Gastrocnemius medialis (tissue), 4 donors: ENCODE measurements around the gene MAPKAP1. TPM values are rescaled to one million over a fixed set of nuclear protein-coding genes. Genes with fewer than 3 reads are reported as not detected.

ENCODE experiments used
- ATAC-seq, 2 donors: fragments of 150-250 bp; one replicate each; pipeline ENCODE4 v1.9.1; 2016
- DNase-seq, 2 donors: peaks; one replicate each; pipeline ENCODE4 v3.0.0-alpha.2; 2019
- H3K27ac ChIP-seq, 4 donors: fragments of 200-600 bp; sonication (generic); 1 replicate in 1 of 4; 2 replicates in 3 of 4; pipeline ENCODE4 v1.5.1; 2016 to 2018; ENCODE audit warnings: mild to moderate bottlenecking in 2 of 4, moderate library complexity in 1 of 4
- H3K27me3 ChIP-seq, 3 donors: fragments of 200-600 bp; sonication (generic) in 2 of 3; 1 replicate in 1 of 3; 2 replicates in 2 of 3; pipeline versions ENCODE4 v1.5.1 to v1.6.0; 2016 to 2019; ENCODE audit warnings: mild to moderate bottlenecking in 1 of 3, moderate library complexity in 1 of 3
- H3K36me3 ChIP-seq, 2 donors: fragments of 200-600 bp; sonication (generic) in 1 of 2; one replicate each; pipeline ENCODE4 v1.5.1; 2017 to 2018
- H3K4me1 ChIP-seq, 2 donors: fragments of 200-600 bp; sonication (generic) in 1 of 2; one replicate each; pipeline ENCODE4 v1.5.1; 2016 to 2017; ENCODE audit warnings: mild to moderate bottlenecking in 2 of 2
- H3K4me3 ChIP-seq, 4 donors: fragments of 200-600 bp; sonication (generic) in 3 of 4; 1 replicate in 1 of 4; 2 replicates in 3 of 4; pipeline ENCODE4 v1.5.1; 2016 to 2019; ENCODE audit warnings: mild to moderate bottlenecking in 2 of 4
- H3K9me3 ChIP-seq, 3 donors: fragments of 200-600 bp; sonication (generic) in 2 of 3; 1 replicate in 1 of 3; 2 replicates in 2 of 3; pipeline ENCODE4 v1.5.1; 2016 to 2019
- POLR2A ChIP-seq, 2 donors: fragments of 450-650 bp; IDR thresholded peaks; one replicate each; pipeline ENCODE4 v1.6.1; 2017; ENCODE audit warnings: antibody characterized with exemption in 2 of 2, mild to moderate bottlenecking in 2 of 2, moderate library complexity in 2 of 2
- in situ Hi-C, 4 donors: fragments of 200-750 bp; cut with MboI; loops; one replicate each; pipeline versions ENCODE4 v1.15.0 to v1.8.0; 2017; ENCODE audit warnings: low sequenced_read_pairs in 4 of 4
- intact Hi-C: fragments of 100-400 bp; cut with DNase I; formaldehyde crosslinking; loops from one replicate; pipeline ENCODE4 v1.15.1; 2023; ENCODE audit warnings: low total_unique reads
- total RNA-seq, 4 donors: library from RNA; depleted of rRNA; stranded (reverse); fragments of >200 nt; gene quantifications; one replicate each; pipeline versions ENCODE4 v1.1.0 to v1.2.3, GENCODE V29; 2016
- TF ChIP-seq, protein P1 (sequence below), 5 experiments: fragments of 450-650 bp in 3 of 5; fragments of 200-600 bp in 2 of 5; sonication (generic) in 2 of 5; IDR thresholded peaks in 4 of 5; conservative IDR thresholded peaks in 1 of 5; 1 replicate in 4 of 5; 2 replicates in 1 of 5; pipeline ENCODE4 v1.5.1; 2016 to 2019; ENCODE audit warnings: antibody characterized with exemption in 5 of 5, mild to moderate bottlenecking in 3 of 5, moderate library complexity in 3 of 5

MAPKAP1 gene
- total RNA-seq, 4 donors from 2014 or later: 58.2 to 123 (median 104) TPM

GRCh38 chr9:125475385-125475784, 231.6 kb downstream of the MAPKAP1 start:
- in situ Hi-C loops: no loop called here
- Histone ChIP-seq H3K9me3 (no peaks in the 10 kb centered on the region), H3K4me3 (no peak overlapping the region), H3K27ac (no peak overlapping the region), H3K36me3 (no peaks in the 10 kb centered on the region), H3K4me1 (no peaks in the 10 kb centered on the region), H3K27me3 (no peaks in the 10 kb centered on the region)
- DNase-seq (no peak), ATAC-seq (no peak)
- intact Hi-C loops: no loop called here
- TF ChIP-seq, protein P1, sequence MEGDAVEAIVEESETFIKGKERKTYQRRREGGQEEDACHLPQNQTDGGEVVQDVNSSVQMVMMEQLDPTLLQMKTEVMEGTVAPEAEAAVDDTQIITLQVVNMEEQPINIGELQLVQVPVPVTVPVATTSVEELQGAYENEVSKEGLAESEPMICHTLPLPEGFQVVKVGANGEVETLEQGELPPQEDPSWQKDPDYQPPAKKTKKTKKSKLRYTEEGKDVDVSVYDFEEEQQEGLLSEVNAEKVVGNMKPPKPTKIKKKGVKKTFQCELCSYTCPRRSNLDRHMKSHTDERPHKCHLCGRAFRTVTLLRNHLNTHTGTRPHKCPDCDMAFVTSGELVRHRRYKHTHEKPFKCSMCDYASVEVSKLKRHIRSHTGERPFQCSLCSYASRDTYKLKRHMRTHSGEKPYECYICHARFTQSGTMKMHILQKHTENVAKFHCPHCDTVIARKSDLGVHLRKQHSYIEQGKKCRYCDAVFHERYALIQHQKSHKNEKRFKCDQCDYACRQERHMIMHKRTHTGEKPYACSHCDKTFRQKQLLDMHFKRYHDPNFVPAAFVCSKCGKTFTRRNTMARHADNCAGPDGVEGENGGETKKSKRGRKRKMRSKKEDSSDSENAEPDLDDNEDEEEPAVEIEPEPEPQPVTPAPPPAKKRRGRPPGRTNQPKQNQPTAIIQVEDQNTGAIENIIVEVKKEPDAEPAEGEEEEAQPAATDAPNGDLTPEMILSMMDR (IDR thresholded peaks at IDR 0.05 in 4 of 5, conservative IDR thresholded peaks at IDR 0.05 in 1 of 5): no peak
- no peak for TF ChIP-seq POLR2A (IDR thresholded peaks at IDR 0.05)

DNA sequence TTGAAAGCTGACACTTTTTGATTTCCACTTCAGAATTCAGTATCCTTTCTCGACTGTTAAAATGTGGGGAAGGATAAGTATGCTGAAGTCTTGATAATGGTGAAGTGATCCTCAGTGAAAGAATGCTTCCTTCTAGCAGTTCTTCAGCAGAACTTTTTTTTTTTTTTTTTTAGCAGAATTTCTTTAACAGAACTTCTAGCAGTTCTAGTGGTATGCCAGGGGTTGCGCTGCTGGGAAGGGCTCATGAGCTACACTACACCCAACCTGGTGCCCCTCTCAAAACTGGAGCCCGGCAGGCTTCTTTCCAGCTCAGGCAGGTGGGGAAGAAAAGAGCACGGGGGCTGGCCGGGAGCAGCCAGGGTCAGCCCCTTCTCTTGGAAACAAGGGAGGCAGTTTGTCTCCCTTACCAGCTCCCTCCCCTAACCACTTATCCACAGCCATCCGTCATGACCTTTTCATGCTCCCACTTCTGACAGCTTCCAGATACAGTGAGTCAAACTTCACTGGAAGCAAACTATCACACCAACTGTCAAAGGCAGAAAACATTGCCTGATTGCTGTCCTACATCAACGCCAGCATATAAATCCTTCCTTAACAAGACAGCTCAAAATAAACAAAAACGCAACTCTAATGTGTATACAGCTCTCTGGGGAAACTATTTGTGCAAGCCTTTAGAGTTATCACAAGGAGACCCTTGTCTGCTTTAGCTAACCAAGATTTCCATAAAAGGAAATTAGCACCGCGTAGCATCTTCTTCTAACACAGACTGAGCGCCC, 233.9 kb downstream of the MAPKAP1 start:
- no peaks in the 10 kb centered on the region for H3K4me1 ChIP-seq
- H3K4me3 ChIP-seq: no peak overlapping the region
- ATAC-seq: no peak

GRCh38 chr9:125472562-125472925, 234.5 kb downstream of the MAPKAP1 start:
- Histone ChIP-seq H3K27ac (no peak overlapping the region), H3K36me3 (no peaks in the 10 kb centered on the region), H3K4me3 (no peak overlapping the region), H3K27me3 (no peaks in the 10 kb centered on the region), H3K9me3 (no peaks in the 10 kb centered on the region), H3K4me1 (no peaks in the 10 kb centered on the region)
- TF ChIP-seq, protein P1 (IDR thresholded peaks at IDR 0.05 in 4 of 5, conservative IDR thresholded peaks at IDR 0.05 in 1 of 5): no peak
- TF ChIP-seq POLR2A (IDR thresholded peaks at IDR 0.05): no peak
- intact Hi-C loops (no loop called here), in situ Hi-C loops (no loop called here)
- no peak for ATAC-seq
- DNase-seq: no peak

More for the DNA sequence above, 233.9 kb downstream of the MAPKAP1 start:
- in situ Hi-C loops: no loop called here
- H3K27me3 ChIP-seq: no peaks in the 10 kb centered on the region
- no peaks in the 10 kb centered on the region for H3K9me3 ChIP-seq
- no peak for TF ChIP-seq POLR2A (IDR thresholded peaks at IDR 0.05)
- TF ChIP-seq, protein P1 (IDR thresholded peaks at IDR 0.05 in 4 of 5, conservative IDR thresholded peaks at IDR 0.05 in 1 of 5): no peak
- H3K36me3 ChIP-seq: no peaks in the 10 kb centered on the region
- intact Hi-C loops: no loop called here
- DNase-seq: no peak
- no peak overlapping the region for H3K27ac ChIP-seq

- H3K27ac ChIP-seq: no peak overlapping the region
Measured at GRCh38 chr9:125470767-125471580, 236.0 kb downstream of the MAPKAP1 start.

More at GRCh38 chr9:125470767-125471580, 236.0 kb downstream of the MAPKAP1 start:
- no peak for ATAC-seq
- Histone ChIP-seq H3K27me3 (no peaks in the 10 kb centered on the region), H3K36me3 (no peaks in the 10 kb centered on the region), H3K9me3 (no peaks in the 10 kb centered on the region), H3K4me1 (no peaks in the 10 kb centered on the region), H3K4me3 (no peak overlapping the region)
- in situ Hi-C loops (no loop called here), intact Hi-C loops (no loop called here)
- no peak for DNase-seq
- TF ChIP-seq POLR2A (IDR thresholded peaks at IDR 0.05): no peak
- TF ChIP-seq, protein P1 (IDR thresholded peaks at IDR 0.05 in 4 of 5, conservative IDR thresholded peaks at IDR 0.05 in 1 of 5): no peak
